Activated CD8-positive, alpha-beta memory T cell treated with anti-CD3 and anti-CD28 coated beads, Interleukin-2, amount 50 U/mL, for 24 hours (primary cell): ENCODE measurements around the gene RGS8.
"Not testable (repeated sequence)": the region's sequence is repeated elsewhere in the genome, so short reads cannot be mapped to it uniquely, and the experiment has no call there.

Experiments used
- DNase-seq: peaks from one replicate; pipeline ENCODE4 v3.0.0-alpha.2; 2020; ENCODE audit errors: extremely low read depth

The RGS8 gene

DNA sequence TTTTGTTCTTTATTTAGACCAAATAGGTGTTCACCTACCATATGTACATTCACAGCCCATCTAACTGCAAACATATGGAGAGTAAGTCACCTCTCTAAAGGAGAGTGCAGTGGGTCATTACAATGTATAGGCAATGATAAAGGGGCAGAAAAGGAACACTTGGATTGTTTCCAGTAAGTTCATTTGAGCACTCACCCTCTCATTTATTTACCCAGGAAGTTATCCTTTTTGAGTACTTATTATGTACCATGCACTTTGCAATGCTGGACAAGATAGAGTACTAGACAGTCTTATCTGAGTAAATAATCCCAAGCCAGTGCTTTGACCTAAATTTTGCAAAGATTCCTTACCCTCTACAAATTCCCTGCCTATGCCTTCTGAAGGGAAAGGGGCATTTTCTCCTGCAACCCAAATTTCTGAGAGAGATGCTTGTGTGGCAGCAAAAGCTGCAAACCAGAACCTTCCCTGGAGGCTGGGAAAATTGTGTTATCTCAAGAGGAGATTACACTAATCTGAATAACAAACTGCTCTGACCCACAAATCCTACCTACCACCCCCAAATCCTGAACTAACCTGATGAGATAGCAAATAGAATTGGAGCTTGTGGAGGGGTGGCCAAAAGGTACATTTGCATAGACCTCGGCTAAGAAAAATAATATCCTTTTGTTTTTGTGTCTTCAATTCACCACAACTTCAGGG, 18.6 kb upstream of the RGS8 start:
- DNase-seq, result no peak

DNA sequence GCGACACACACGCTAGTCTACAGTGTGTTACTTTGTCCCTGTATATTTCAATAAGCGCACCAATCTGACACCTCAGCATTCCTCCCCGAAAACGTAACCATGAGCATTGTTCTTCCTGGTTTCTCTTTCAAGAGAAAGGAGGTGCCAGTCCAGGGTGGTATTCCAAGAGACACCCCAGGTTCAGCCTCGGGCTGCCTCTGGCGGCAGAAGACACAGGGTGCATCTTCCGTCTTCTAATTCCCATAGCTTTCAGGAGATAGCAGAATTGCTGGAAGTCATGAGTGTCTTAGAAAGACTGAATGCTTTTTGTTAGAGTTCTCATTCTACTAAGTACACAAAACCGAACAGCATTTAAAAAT, 15.9 kb upstream of the RGS8 start:
- no peak for DNase-seq

DNA sequence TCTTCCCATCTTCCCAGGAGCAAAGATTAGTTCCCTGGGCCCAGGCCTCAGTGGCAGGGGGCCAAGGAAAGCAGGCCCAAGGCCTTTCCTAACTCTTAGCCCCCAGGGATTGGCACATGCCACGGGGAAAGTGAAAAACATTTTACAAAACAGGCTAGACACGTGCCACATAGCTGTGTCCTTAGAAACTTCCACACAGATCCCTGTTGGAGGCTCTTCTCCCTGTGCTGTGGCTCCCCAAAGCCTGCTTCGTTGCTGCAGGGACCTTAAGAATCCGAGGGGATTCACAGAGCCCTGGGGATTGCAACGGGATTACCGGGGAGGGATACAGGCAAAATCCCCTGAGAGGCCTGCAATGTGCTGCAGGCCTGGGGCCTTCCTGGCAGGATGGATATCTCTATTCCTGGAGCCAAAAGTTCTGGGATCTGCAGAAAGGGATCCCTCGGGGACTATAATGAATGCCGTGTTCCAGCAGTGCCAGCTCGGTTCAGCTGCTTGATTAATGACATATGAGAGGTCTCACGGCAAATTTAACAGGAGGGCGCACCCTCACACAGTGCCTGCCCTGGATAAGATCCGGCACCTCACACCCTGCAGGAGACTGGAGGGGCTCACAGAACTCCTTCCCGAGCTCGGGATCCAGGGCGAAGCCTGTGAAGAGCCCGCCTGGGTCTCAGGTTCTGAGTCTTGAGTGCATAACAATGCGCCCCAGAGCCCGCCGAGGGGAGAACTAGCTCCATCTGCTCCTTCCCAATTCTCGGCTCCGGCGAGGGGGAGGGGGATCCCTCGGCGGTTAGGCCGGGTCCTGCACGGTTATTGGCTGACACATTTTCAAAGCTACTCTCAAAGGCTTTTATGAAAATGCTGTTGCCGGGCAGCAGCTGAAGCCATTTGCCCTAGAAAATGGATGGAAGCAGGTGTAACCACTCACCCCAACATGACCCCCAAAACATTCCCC, 15.3 kb upstream of the RGS8 start:
- DNase-seq, result no peak

DNA sequence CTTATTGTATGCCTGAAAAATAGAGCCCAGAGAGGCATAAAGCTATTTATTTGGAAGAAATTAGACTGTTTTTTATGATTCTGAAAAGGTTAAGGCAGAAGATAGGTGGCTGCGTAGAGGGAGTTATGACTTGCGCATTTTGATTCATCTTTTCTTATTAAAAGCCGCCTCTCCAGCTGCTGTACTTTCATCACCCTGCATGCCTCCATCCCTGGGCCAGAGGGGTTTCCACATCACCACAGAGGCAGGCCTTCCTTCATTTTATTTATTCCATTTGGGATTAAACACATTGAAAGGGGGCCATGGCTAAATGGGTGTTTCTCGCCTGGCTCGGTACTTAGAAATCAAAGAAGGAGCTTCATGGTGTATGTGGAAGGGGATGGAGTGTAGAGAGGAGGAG, 14.6 kb upstream of the RGS8 start:
- no peak for DNase-seq

DNA sequence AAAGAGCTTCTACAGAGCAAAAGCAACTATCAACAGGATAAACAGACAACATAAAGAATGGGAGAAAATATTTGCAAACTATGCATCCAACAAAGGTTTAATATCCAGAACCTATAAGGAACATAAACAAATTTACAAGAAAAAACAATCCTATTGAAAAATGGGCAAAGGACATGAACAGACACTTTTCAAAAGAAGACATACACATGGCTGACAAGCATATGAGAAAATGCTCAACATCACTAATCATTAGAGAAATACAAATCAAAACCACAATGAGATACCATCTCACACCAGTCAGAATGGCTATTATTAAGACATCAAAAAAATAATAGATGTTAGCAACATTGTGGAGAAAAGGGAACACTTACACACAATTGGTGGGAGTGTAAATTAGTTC, 8.8 kb upstream of the RGS8 start:
- DNase-seq, result not testable (repeated sequence)

DNA sequence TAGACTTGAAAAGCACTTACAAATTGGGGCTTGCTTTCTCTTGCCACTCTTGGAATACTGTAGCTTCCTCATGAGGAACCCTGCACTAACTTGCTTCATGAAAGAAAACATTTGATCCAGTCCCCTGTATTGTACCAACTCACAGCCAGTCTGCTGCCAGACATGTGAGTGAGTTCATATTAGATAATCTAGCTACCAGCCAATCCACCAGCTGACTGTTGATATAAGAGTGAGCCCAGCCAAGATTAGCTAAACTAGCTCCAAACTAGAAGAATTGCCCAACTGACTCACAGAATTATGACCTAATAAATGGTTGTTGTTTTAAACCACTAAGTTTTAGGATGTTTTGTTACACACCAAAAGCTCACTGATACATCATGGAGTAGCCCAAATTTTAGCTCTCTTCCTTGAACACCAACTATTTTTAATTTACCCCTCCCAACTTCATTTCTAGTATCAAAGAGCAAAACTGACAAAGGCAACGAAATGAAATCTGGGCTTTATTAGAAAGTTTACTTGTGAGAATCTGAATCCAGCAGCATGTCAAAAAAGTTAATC, 6.6 kb upstream of the RGS8 start:
- DNase-seq, result no peak

DNA sequence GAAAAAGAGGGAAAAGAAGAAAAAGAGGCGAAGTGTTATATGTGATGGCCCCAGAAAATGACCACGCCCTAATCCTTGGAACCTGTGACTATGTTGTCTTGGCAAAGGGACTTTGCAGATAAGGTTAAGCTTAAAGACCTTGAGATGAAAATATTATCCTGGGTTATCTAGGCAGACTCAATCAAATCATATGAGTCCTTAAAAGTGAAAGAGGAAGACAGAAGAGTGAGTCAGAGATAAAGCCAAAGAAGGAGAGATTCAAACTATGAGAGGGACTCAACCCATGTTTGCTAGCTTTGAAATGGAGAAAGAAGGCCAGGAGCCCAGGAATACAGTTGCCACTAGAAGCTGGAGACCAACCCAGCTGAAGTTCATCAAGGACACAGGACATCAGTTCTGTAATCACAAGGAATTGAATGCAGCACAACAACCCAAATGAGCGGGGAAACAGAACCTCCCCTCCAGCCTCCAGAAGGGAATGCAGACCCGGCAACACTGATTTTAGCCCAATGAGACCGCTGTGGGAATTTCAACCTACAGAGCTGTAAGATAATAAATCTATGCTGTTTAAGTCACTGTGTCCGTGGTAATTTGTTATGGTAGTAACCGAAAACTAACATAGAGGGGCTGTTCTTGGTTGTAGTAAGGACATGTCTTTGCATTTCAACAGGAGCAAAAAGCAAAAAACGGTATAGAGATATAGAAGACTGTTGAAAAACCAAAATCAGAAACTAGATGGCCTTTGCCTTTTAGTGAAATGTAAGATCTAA, 4.2 kb upstream of the RGS8 start:
- DNase-seq, result no peak

DNA sequence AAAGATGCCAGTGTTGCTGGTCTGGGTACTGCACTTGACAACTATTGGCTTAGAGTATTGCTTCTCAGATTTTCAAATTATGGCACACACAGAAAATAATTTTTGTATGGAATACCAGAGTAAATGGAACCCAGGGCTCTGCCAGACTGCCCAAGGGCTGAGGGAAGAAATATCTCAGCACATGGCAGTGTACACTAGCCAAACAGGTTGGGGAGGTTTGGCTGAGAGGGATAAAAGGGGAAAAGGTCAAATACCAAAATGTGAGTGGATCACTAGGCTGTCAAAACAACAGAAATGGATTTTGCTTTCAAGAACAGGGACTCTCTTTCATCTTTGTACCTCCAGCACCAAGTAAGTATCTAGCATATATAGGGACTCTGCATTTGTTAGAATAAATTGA, 3.0 kb upstream of the RGS8 start:
- DNase-seq, result no peak

DNA sequence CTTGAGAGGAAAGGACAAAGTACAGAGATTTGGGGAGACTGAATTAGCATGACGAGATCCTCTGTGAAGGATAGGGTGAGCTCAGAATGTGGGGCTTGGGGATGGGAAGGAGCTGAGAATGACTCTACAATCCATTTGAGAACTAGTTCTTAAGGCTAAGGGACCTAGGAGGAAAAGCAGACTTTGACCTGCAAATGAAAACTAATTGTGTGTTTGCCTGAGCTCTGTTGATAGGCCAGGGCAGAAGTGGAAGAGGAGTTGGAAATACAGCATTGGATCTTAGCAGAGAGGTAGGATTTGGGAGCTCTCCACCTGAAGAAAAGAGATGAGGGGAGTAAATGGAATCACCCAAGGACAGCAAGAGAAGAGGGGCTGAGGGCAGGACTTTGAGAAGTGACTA, 2.1 kb upstream of the RGS8 start:
- no peak for DNase-seq

DNA sequence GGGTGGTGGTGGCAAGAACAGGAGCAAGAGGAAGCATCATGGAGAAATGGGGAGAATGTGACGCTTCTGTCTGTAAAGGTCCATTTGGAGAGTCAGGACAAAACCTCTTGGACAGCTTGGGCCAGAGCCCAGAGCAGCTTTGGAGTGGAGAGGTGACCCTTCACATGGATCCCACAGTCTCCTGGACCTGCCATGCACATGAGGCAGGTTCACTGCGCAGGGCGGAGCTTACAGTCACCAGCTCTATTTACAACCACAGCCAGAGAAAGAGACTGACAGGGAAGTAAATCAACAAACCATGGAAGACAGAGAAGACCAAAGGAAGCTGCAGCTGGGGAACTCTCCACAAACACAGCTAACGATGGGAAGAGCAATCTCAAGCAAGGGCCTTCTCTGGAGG, 828 bp upstream of the RGS8 start:
- DNase-seq, result no peak

DNA sequence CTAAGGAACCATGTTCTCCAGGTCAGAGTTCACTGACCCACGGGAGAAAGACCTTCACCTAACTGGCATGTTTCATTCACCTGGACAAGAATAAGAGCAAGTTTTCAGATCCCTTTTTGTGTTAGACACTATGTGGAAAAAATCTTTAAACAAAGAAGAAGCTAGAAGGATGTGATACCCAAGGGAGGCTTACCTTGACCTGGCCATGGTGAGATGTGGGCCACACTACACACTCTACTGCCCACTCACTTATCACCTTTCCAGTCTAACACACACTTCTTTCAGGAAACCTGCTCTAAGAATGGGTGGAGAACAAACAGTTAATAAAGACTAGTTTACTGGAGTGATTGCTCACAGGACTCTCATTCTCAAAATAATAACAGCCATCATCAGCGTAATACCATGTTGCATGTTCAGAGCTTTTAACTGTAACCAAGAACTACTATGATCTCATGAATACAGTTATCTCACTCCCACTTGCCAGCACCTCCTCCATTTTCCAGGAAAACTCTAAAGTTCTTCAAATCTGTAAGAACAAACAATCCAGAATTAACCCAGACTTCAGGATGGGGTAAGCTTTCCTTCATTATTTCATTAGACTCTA, 1.4 kb downstream of the RGS8 start:
- no peak for DNase-seq

DNA sequence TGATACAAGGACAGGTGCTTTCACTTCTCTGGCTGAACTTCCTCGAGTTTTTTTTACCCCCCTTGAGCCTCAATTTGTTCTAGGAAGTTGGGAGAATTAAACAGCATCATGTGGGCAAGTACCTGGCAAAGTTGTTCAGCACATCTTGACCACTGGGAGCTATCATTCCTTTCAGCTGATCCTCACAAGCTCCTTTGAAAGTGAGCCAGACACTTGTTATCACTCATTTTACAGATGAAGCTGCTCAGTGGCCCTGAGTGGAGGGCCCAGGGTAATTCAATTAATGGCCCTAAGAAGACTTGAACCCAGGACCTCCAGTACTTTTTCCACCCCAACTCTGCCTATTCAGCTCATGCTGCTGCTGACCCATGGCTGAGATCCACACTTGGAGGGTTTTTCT, 2.0 kb downstream of the RGS8 start:
- no peak for DNase-seq

DNA sequence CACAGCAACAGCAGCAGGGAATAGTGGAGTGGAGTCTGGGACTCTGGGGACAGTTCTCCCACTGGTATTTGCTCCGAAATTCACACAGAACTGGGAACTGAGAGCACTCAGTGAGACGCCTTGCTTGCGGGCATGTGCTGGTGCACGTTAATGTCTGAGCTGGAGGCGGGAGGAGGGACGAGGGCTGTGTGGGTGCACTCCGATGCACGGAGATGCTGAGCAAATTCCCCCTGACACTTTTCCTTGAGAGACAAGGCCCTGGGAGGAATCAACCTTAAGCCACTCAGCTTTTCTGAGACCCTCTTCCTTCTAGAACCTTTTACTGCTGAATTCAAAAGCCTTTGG, 2.8 kb downstream of the RGS8 start:
- no peak for DNase-seq

DNA sequence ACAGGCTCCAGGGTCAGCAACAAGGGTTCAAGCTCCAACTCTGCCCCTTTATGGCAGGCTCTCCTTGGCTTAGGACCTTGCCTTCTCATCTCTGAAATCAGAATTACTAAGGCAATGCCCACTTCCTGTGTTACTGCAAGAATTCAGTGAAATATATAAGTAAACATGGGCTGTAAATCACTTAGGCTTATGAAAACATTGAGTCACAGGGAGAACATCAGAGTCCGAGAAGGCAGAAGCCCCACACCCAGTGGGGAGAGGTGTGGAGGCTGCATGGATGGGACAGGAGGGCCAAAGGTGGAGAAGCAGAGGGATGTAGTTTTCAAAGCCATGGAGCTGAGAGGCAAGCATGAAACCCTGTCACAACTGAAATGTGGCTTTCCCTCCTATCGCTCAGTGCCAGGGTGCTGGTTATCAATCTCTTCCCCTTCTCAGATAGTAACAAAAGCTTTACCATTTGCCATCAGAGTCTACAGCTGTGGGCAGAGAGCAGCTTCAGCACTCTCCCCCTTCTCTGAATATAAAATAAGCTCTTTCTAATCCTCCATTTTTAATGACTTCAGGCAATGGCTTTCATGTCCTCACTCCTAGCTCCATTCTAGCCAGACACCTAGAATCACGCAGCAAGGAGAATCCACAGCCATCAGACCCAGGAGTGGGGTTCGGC, 3.4 kb downstream of the RGS8 start:
- no peak for DNase-seq

DNA sequence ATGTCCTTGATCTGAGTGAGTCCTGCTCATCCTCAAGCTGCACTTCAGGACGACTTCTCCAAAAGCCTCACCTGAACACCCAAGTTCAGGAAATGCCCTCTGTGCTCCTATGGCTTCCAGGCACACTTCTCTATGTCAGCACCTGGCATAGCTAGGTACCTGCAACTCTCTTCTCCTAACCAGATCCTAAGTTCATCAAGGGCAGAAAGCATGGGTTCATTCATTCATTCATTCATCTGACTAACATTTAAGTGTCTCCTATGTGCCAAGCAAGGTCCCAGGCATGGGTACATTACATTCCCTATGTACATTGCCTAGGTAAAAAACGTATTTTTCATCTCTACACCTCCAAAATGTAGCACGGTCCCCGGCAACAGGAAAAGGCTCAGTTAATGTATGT, 4.0 kb downstream of the RGS8 start:
- no peak for DNase-seq

DNA sequence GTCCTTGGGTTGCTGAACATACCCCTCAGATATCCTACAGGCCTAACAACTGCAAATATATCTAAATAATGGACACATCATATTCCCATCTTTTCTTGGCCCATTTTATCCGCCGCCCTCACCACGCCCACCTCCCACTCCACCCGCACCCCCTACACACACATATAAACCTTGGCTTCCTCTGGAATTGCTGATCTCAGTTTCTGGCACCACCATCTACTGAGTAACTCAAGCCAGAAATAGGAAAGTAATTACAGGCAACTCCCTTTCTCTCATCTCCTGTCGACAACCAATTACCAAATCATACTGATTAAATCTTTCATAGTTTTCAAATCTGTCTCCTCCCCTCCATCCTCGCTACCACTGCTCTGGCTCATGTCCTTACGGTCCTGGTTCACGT, 4.7 kb downstream of the RGS8 start:
- DNase-seq, result no peak

DNA sequence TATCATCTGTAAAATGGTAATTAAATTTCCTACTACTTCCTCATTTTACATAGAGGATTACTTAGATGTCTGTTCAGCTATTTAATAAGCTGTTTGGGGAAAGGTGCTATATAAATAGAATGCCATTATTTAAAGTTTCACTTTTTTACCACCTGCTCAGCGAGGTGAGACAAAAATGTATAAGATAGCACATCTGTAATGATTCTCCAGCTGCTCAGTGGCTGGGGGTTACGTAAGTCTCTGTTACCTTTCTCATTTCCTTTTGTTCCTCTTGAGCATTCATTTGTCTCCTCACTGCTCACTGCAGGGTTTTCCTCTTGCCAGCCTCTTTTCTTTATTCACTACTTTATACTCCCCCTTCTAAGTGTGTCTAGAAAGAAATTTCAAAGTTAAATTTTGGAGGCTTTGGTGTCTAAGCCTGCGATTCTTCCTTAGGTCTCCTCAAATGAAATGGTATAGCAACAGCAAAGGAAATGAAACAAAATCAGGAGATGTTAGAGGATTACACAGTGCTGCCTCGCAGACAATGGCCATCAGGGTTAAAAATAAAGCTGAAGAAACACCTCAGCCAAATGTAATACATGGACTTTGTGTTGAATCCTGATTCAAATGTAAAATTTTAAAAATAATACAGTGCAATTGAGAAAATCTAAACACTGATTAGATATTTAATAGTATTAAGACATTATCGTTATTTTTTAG, 6.8 kb downstream of the RGS8 start:
- DNase-seq, result no peak

DNA sequence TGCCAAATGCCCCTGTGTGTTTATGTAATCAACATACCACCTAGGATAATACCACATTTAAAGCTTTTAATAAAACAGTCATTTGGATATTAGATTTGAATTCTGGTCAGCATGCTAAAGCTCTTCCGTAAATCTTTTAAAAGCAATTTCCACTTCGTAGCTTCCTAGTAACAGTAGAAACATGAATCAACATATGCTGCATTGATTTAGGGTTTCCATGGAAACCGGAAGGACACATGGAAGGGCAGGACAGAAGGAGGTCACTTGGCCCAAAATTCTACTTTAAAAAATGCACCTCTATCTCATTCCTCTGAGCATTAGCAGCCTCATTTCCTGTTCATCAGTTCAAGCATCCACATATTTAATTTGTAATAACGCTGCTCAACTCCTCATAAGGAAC, 8.1 kb downstream of the RGS8 start:
- no peak for DNase-seq

DNA sequence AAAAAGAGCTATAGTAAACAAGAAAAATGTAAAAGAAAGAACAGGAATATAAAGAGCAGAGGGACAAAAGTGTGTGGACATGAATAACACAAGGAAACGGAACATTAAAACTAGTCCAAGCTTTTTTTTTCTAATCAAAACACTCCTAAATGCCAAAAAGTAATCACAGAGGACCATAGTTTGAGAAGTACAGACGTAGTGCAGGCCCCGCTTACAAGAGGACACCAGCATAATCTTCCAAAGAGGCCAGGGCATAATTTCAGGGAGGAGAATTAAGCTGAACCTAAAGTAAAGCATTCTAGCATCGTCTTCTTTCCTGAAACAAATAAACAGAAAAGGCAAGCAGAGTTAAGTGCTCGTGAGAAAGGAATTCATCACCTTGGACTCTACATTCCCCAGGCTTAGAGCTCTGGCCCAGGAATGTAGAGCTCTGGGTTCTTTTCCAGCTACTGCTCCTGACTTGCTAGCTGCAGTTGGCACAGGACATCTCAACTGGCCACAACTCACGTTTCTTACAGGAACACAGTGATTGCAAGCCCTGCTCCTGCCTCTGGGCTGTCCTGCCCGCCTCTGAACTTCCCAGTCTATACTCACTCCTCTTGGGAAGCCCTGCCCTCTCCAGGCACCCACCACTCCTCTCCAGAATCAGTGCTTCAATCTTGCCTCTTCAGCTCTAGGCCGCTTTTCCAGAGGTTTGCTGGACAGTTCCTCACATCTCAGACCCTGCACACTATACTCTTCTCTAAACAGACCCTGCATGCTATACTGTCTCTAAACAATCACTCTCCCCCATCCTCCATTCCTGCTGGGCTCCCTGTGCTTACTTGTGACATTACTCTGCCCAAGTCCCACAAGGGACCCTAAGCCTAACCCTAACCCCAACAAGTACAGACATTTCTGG, 9.8 kb downstream of the RGS8 start:
- DNase-seq, result no peak

DNA sequence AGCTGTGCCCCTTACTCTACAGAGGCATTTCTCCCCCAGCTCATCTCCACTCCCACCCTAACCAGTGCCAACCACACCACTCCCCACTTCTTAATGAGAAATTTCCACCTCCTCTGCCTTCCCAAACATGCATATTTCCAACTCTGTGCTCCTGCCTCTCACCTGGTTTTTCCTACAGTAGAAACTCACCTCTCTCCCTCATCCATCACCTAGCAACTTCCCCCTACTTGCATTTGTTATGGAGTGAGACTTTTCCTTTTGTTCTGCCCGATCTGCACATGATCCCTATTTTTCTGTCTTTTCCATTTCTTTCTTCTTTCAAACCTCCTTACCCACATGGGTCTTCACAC, 11.9 kb downstream of the RGS8 start:
- DNase-seq, result no peak
